B cell (primary cell): ENCODE measurements around the gene EXOC4. TPM values are rescaled to one million over a fixed set of nuclear protein-coding genes. Genes with fewer than 3 reads are reported as not detected.

ENCODE experiments used
- ATAC-seq: fragments of 200-7000 bp; cut with Tn5 transposase; one replicate; pipeline ENCODE4 v1.10.0; 2021; ENCODE audit warnings: low read depth, mild to moderate bottlenecking, moderate number of reproducible peaks, moderate library complexity
- CTCF ChIA-PET: fragments of 350-600 bp; sonication (Branson Sonifier 250); formaldehyde crosslinking; loops from one replicate; lab custom pipeline; 2021; ENCODE audit warnings: antibody characterized with exemption, inconsistent platforms; lab: Charles Lee
- POLR2A ChIA-PET: fragments of 350-600 bp; sonication (Branson Sonifier 250); formaldehyde crosslinking; loops from one replicate; lab custom pipeline; 2021; ENCODE audit warnings: antibody characterized with exemption; lab: Charles Lee
- DNase-seq: peaks from one replicate; pipeline ENCODE4 v3.0.0; 2013
- H2AFZ ChIP-seq: 2 replicates; pipeline ENCODE4 v1.6.1; 2012; ENCODE audit warnings: mild to moderate bottlenecking, low read depth, low read length; ENCODE audit not compliant: insufficient read depth, poor library complexity, severe bottlenecking
- H3K27ac ChIP-seq, 2 donors: 1 replicate in 1 of 2; 2 replicates in 1 of 2; pipeline ENCODE4 v1.5.1; 2012 to 2013; ENCODE audit warnings: low read length in 2 of 2, mild to moderate bottlenecking in 2 of 2, moderate library complexity in 1 of 2
- H3K27me3 ChIP-seq, 4 experiments: fragments of 200-600 bp in 1 of 4; sonication (generic) in 1 of 4; replicated peaks in 1 of 4; 1 replicate in 2 of 4; 2 replicates in 2 of 4; pipeline versions ENCODE4 v1.6.1 to v1.7.0; 2013 to 2016; ENCODE audit warnings: low read length in 3 of 4, mild to moderate bottlenecking in 2 of 4, mixed read lengths in 1 of 4, moderate library complexity in 1 of 4; ENCODE audit not compliant: insufficient read depth in 4 of 4, control insufficient read depth in 3 of 4; ENCODE audit errors: control extremely low read depth in 1 of 4
- H3K36me3 ChIP-seq, 2 experiments: replicated peaks in 1 of 2; 1 replicate in 1 of 2; 2 replicates in 1 of 2; pipeline versions ENCODE4 v1.6.1 to v1.7.1; 2013; ENCODE audit warnings: low read length in 1 of 2; ENCODE audit not compliant: insufficient read depth in 2 of 2, control insufficient read depth in 1 of 2; ENCODE audit errors: control extremely low read depth in 1 of 2, extremely low read depth in 1 of 2
- H3K4me1 ChIP-seq, 2 donors: fragments of 200-600 bp in 1 of 2; sonication (generic) in 1 of 2; 1 replicate in 1 of 2; 2 replicates in 1 of 2; pipeline versions ENCODE4 v1.5.1 to v1.6.1; 2013 to 2017; ENCODE audit warnings: low read length in 2 of 2; ENCODE audit not compliant: control insufficient read depth in 2 of 2, insufficient read depth in 2 of 2
- H3K4me2 ChIP-seq: replicated peaks from 2 replicates; pipeline ENCODE3; 2012; ENCODE audit warnings: mild to moderate bottlenecking, low read depth, low read length; ENCODE audit not compliant: poor library complexity, severe bottlenecking
- H3K4me3 ChIP-seq, 5 experiments: fragments of 200-600 bp in 1 of 5; sonication (generic) in 1 of 5; 1 replicate in 3 of 5; 2 replicates in 2 of 5; pipeline versions ENCODE4 v1.5.1 to v1.7.0; 2011 to 2016; ENCODE audit warnings: low read length in 4 of 5, mild to moderate bottlenecking in 4 of 5, low read depth in 2 of 5, control low read depth in 1 of 5, moderate library complexity in 1 of 5; ENCODE audit not compliant: insufficient read depth in 1 of 5; ENCODE audit errors: control extremely low read depth in 1 of 5, extremely low read depth in 1 of 5
- H3K79me2 ChIP-seq: fragments of 200-600 bp; sonication (generic); one replicate; pipeline ENCODE4 v1.6.0; 2016; ENCODE audit warnings: low read length; ENCODE audit not compliant: control insufficient read depth, insufficient read depth
- H3K9ac ChIP-seq: fragments of 200-600 bp; sonication (generic); 2 replicates; pipeline ENCODE4 v1.6.1; 2017; ENCODE audit warnings: mild to moderate bottlenecking, low read length, moderate library complexity
- H3K9me3 ChIP-seq, 3 donors: one replicate each; pipeline versions ENCODE4 v1.6.1 to v1.7.1; 2013; ENCODE audit warnings: low read length in 2 of 3; ENCODE audit not compliant: control insufficient read depth in 2 of 3, insufficient read depth in 1 of 3; ENCODE audit errors: control extremely low read depth in 1 of 3
- H4K20me1 ChIP-seq: 2 replicates; pipeline ENCODE4 v1.6.0; 2012; ENCODE audit warnings: mild to moderate bottlenecking, low read length; ENCODE audit not compliant: insufficient read depth, control insufficient read depth, poor library complexity, severe bottlenecking
- H3K27ac Mint-ChIP-seq: one replicate; pipeline ENCODE4 v1.8.0; 2021; ENCODE audit warnings: mixed read lengths
- H3K27me3 Mint-ChIP-seq: one replicate; pipeline ENCODE4 v1.8.0; 2021; ENCODE audit warnings: mixed read lengths
- H3K4me1 Mint-ChIP-seq: one replicate; pipeline ENCODE4 v1.8.0; 2021; ENCODE audit warnings: mixed read lengths
- H3K4me3 Mint-ChIP-seq: one replicate; pipeline ENCODE4 v1.8.0; 2021; ENCODE audit warnings: mixed read lengths
- H3K9me3 Mint-ChIP-seq: one replicate; pipeline ENCODE4 v1.8.0; 2022; ENCODE audit warnings: mixed read lengths; ENCODE audit not compliant: insufficient read depth
- EZH2 ChIP-seq: IDR thresholded peaks from 2 replicates; pipeline ENCODE4 v1.6.1; 2012; ENCODE audit warnings: borderline replicate concordance, low read depth, mild to moderate bottlenecking, moderate library complexity, low read length; ENCODE audit not compliant: insufficient read depth, poor library complexity, severe bottlenecking
- WGBS: methylation state at CpG from one replicate; pipeline ENCODE4 v1.1.5; 2013; ENCODE audit warnings: missing lambda C conversion rate; ENCODE audit not compliant: insufficient coverage; 5-methylcytosine and 5-hydroxymethylcytosine counted together
- intact Hi-C: fragments of 100-400 bp; cut with micrococcal nuclease; formaldehyde crosslinking; loops from one replicate; pipeline ENCODE4 v1.10.0; 2022
- polyA plus RNA-seq: library from polyadenylated mRNA; depleted of rRNA; stranded (reverse); fragments of >200 nt; gene quantifications from 2 replicates; pipeline ENCODE4 v1.2.3, GENCODE V29; 2012
- total RNA-seq, 2 donors: library from RNA; stranded (reverse); fragments of 120-200 nt in 1 of 2; gene quantifications; 1 replicate in 1 of 2; 2 replicates in 1 of 2; pipeline versions ENCODE4 v1.2.3 to v1.2.4, GENCODE V29; 2013 to 2022
- TF ChIP-seq, protein P1 (sequence below): fragments of 200-600 bp; IDR thresholded peaks from one replicate; pipeline ENCODE4 v1.8.0; 2022; ENCODE audit warnings: antibody characterized with exemption, mild to moderate bottlenecking

EXOC4 gene
- total and polyA plus RNA-seq, 2 donors (not counting 1 experiment from before 2014, with no cell fraction given) = 16.7 to 135 TPM

DNA sequence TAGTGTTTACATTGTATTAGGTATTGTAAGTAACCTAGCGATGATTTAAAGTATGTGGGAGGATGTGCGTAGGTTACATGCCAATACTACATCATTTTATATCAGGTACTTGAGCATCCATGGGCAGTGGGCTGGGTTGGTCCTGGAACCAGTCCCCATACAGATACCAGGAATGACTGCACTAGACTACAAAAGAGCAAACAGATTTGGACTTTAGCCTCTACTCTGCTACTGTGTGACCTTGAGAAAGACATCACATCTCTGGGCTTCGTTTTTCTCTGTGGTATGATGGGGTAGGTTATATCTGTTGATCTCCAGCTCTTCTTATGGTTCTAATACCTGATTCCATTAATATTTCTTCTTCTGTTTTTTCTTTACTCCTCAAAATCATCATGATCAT, 461.8 kb downstream of the EXOC4 start:
- H3K79me2 ChIP-seq = no peaks in the 10 kb centered on the region
- no peak for DNase-seq
- TF ChIP-seq, protein P1, sequence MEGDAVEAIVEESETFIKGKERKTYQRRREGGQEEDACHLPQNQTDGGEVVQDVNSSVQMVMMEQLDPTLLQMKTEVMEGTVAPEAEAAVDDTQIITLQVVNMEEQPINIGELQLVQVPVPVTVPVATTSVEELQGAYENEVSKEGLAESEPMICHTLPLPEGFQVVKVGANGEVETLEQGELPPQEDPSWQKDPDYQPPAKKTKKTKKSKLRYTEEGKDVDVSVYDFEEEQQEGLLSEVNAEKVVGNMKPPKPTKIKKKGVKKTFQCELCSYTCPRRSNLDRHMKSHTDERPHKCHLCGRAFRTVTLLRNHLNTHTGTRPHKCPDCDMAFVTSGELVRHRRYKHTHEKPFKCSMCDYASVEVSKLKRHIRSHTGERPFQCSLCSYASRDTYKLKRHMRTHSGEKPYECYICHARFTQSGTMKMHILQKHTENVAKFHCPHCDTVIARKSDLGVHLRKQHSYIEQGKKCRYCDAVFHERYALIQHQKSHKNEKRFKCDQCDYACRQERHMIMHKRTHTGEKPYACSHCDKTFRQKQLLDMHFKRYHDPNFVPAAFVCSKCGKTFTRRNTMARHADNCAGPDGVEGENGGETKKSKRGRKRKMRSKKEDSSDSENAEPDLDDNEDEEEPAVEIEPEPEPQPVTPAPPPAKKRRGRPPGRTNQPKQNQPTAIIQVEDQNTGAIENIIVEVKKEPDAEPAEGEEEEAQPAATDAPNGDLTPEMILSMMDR = no peak
- TF ChIP-seq EZH2 = no peak
- H2AFZ ChIP-seq = no peak overlapping the region
- no peak overlapping the region for H3K4me3 ChIP-seq
- no peak overlapping the region for H3K4me2 ChIP-seq
- POLR2A ChIA-PET = no interaction called here
- no peaks in the 10 kb centered on the region for H3K27me3 ChIP-seq
- H3K4me1 ChIP-seq = no peaks in the 10 kb centered on the region
- H4K20me1 ChIP-seq = no peaks in the 10 kb centered on the region
- H3K27ac Mint-ChIP-seq = no peak overlapping the region
- CTCF ChIA-PET = no interaction called here
- no peak overlapping the region for H3K4me3 Mint-ChIP-seq
- no peak overlapping the region for H3K9ac ChIP-seq
- no peak overlapping the region for H3K27ac ChIP-seq
- intact Hi-C loops = no loop called here
- H3K27me3 Mint-ChIP-seq = no peaks in the 10 kb centered on the region
- no peaks in the 10 kb centered on the region for H3K9me3 ChIP-seq
- no peak for ATAC-seq
- no peaks in the 10 kb centered on the region for H3K36me3 ChIP-seq
- no peaks in the 10 kb centered on the region for H3K9me3 Mint-ChIP-seq
- WGBS = no CpG with 5 or more reads among the region's 3 CpGs
- H3K4me1 Mint-ChIP-seq = no peaks in the 10 kb centered on the region

DNA sequence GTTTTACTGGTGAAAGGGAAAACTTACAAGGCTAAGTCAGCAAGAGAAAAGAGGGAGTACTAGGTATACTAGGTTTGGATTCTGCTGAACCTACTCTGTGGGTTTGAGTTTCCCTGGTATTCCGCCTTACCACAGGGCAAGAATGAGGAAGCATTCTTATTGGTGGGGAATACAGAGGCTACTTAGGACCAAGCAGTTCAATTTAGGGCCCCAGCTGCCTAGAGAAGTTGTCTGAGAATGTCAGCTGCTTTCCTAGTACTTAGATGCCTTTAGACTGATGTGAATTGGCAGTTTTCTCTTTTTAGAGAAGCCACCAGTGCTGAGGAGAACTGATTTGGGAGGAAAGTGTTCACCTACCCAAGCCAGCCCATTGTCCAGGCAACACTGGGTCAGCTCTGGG, 465.3 kb downstream of the EXOC4 start:
- H3K27me3 Mint-ChIP-seq = no peaks in the 10 kb centered on the region
- ATAC-seq (no peak), DNase-seq (no peak)
- ChIA-PET CTCF (no interaction called here), POLR2A (no interaction called here)
- no peak overlapping the region for H3K4me3 Mint-ChIP-seq
- Histone ChIP-seq H3K27me3 (no peaks in the 10 kb centered on the region), H3K4me2 (no peak overlapping the region), H4K20me1 (no peaks in the 10 kb centered on the region), H2AFZ (no peak overlapping the region), H3K4me1 (no peaks in the 10 kb centered on the region), H3K9ac (no peak overlapping the region), H3K79me2 (no peaks in the 10 kb centered on the region), H3K36me3 (no peaks in the 10 kb centered on the region), H3K27ac (no peak overlapping the region), H3K4me3 (no peak overlapping the region), H3K9me3 (no peaks in the 10 kb centered on the region)
- no peak for TF ChIP-seq EZH2
- TF ChIP-seq, protein P1 = no peak
- intact Hi-C loops = no loop called here
- H3K9me3 Mint-ChIP-seq = no peaks in the 10 kb centered on the region
- 100% methylated on average over 1 of the region's 1 CpG for WGBS
- H3K27ac Mint-ChIP-seq = no peak overlapping the region
- H3K4me1 Mint-ChIP-seq = no peaks in the 10 kb centered on the region
